Stimulated activated CD4-positive, alpha-beta T cell treated with anti-CD3 and anti-CD28 coated beads, Interleukin-4, amount 100 ng/mL, for 4 hours (primary cell): ENCODE results near the gene SOCS7.
"Not testable (repeated sequence)": the region's sequence is repeated elsewhere in the genome, so short reads cannot be mapped to it uniquely, and the experiment has no call there.

Experiments
- DNase-seq, 2 experiments: peaks; one replicate each; pipeline ENCODE4 v3.0.0-alpha.2; 2020

The SOCS7 gene

GRCh38 chr17:38421871-38422827 is 70.5 kb downstream of the SOCS7 start:
- DNase-seq, result no peak

- no peak for DNase-seq
Observed at GRCh38 chr17:38424297-38424972, 72.8 kb downstream of the SOCS7 start.

- no peak for DNase-seq
Observed at GRCh38 chr17:38425031-38425430, 73.4 kb downstream of the SOCS7 start.

GRCh38 chr17:38425744-38426143 is 74.1 kb downstream of the SOCS7 start:
- DNase-seq, result no peak

- no peak for DNase-seq
Observed at GRCh38 chr17:38426441-38426840, 74.8 kb downstream of the SOCS7 start.

GRCh38 chr17:38427160-38427949 is 75.7 kb downstream of the SOCS7 start:
- no peak for DNase-seq

GRCh38 chr17:38428112-38428642 is 76.5 kb downstream of the SOCS7 start, which contains the start of gene ARHGAP23:
TSS of gene ARHGAP23 (plus strand) at chr17:38428464. CDS start at chr17:38428486, 22 bp downstream.
- DNase-seq, result peak; percentile 29 to 37

GRCh38 chr17:38428643-38429371 is 77.2 kb downstream of the SOCS7 start:
- DNase-seq, result peak in 1 of 2 experiments; percentile 6

GRCh38 chr17:38429476-38430100 is 77.9 kb downstream of the SOCS7 start:
- DNase-seq, result no peak

GRCh38 chr17:38430316-38430715 is 78.7 kb downstream of the SOCS7 start:
- no peak for DNase-seq

GRCh38 chr17:38430822-38431221 is 79.2 kb downstream of the SOCS7 start:
- DNase-seq, result no peak

- no peak for DNase-seq
Observed at GRCh38 chr17:38431346-38432145, 79.9 kb downstream of the SOCS7 start.

- no peak for DNase-seq
Observed at GRCh38 chr17:38434178-38434665, 82.6 kb downstream of the SOCS7 start.

- no peak for DNase-seq
Observed at GRCh38 chr17:38435795-38436194, 84.2 kb downstream of the SOCS7 start.

- no peak for DNase-seq
Observed at GRCh38 chr17:38436386-38436785, 84.7 kb downstream of the SOCS7 start.

- DNase-seq, result not testable (repeated sequence)
Observed at GRCh38 chr17:38437313-38437712, 85.7 kb downstream of the SOCS7 start.

GRCh38 chr17:38439436-38439835 is 87.8 kb downstream of the SOCS7 start:
- DNase-seq, result no peak

GRCh38 chr17:38440614-38441397 is 89.2 kb downstream of the SOCS7 start:
- DNase-seq, result no peak

- no peak for DNase-seq
Observed at GRCh38 chr17:38441429-38442061, 89.9 kb downstream of the SOCS7 start.
